IPS-18a (cell line): ENCODE results near the gene FOXP1.
"Not testable (repeated sequence)": the region's sequence is repeated elsewhere in the genome, so short reads cannot be mapped to it uniquely, and the experiment has no call there.

Experiments used
- H3K27ac ChIP-seq: one replicate; pipeline ENCODE4 v1.5.1; 2013; ENCODE audit warnings: low read length
- H3K27me3 ChIP-seq: one replicate; pipeline ENCODE4 v1.6.1; 2013; ENCODE audit warnings: mild to moderate bottlenecking, low read length; ENCODE audit not compliant: control insufficient read depth, insufficient read depth
- H3K36me3 ChIP-seq: one replicate; pipeline ENCODE4 v1.6.1; 2013; ENCODE audit warnings: low read depth, low read length; ENCODE audit not compliant: control insufficient read depth
- H3K4me1 ChIP-seq: one replicate; pipeline ENCODE4 v1.6.1; 2013; ENCODE audit warnings: low read depth, low read length; ENCODE audit not compliant: control insufficient read depth
- H3K4me3 ChIP-seq: one replicate; pipeline ENCODE4 v1.5.1; 2013; ENCODE audit warnings: low read length
- H3K9ac ChIP-seq: one replicate; pipeline ENCODE4 v1.6.1; 2013; ENCODE audit warnings: mild to moderate bottlenecking, low read length, moderate library complexity
- H3K9me3 ChIP-seq: one replicate; pipeline ENCODE4 v1.6.1; 2013; ENCODE audit warnings: low read depth, low read length; ENCODE audit not compliant: control insufficient read depth

FOXP1 gene

DNA sequence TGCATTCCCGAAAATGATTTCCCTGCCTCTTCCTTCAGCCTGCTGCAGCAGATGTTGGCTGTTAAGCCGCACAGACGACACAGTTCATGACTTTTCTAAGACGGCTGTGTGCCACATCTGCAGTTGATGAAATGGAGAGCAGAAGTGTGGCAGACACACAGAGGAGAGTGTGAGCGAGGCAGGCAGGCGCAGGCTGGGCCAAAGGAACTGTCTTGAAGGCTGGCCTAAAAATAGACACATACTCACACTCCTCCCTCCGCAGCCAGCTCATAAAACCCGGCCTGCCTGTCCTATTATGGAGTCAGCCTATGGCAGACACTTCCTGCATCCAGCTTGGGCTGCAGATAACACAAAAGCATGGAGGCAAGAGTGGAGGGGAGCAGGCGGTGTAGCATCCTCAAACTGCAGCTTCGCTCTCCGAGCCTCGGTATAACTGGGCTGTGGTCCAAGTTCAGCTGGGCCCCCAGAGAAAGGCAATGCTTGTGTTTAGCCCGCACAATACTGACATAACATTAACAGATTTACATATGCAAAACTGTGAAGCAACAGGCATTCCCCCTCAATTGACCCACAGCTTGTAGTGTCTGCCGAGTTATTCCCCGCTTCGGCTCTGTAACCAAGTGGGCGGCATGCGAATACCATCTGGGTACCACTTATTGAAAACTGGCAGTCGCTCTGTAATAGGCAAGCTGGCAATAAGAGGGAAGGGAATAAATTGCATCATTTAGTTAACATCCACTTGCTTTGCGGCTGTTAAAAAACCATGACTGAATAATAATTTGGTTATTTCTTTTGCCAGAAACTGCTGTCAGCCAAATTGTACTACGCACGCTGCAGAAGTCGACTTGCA lies 40.8 kb downstream of the FOXP1 start:
- H3K9me3 ChIP-seq, result no peaks in the 10 kb centered on the region
- H3K36me3 ChIP-seq, result no peaks in the 10 kb centered on the region
- H3K27ac ChIP-seq, result no peak overlapping the region
- no peaks in the 10 kb centered on the region for H3K27me3 ChIP-seq
- no peak overlapping the region for H3K9ac ChIP-seq
- no peak overlapping the region for H3K4me3 ChIP-seq
- H3K4me1 ChIP-seq, result peaks cover 11% of the 10 kb centered on the region

DNA sequence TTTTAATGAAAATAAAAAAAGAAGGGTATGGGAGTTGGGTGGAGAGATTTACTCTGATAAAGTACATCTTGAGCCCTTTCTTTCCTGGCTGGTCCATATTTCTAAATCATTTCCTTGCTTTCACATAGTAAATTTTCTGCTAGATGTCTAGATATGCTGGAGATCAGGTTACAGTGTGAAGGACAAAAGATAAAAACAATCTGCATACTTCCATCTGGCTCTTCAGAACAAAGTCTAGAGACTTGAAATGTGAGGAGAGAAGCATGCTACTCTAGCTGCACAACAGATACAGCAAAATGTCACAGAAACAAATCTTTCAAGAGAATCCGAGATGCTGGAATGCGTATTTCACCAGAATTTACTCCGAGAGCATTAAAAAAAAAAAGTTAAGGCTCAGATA lies 42.2 kb downstream of the FOXP1 start:
- H3K9ac ChIP-seq, result no peak overlapping the region
- H3K27ac ChIP-seq, result no peak overlapping the region
- H3K27me3 ChIP-seq, result no peaks in the 10 kb centered on the region
- peaks cover 11% of the 10 kb centered on the region for H3K4me1 ChIP-seq
- H3K9me3 ChIP-seq, result no peaks in the 10 kb centered on the region
- no peak overlapping the region for H3K4me3 ChIP-seq
- no peaks in the 10 kb centered on the region for H3K36me3 ChIP-seq

DNA sequence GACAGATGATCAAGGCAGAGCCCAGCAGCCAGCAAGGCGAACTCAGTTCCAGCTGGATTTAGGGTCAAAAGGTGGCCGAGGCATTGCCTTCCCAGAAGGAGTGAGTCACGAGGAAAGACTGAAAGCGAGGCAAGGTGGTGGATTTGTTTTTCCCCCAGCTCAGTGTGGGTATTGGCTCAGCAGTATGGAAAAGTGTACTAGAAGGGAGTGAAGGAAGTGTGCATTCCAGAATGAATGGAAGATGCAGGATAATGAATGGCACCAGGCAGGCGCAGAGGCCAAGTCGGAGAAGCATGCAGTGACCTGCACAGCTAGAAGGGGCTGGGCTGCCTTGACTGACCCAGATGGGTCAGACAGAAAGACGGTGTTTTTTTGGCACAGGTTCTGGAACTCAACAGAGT lies 46.3 kb downstream of the FOXP1 start:
- H3K4me1 ChIP-seq, result peaks cover 4% of the 10 kb centered on the region
- no peak overlapping the region for H3K9ac ChIP-seq
- H3K27ac ChIP-seq, result no peak overlapping the region
- no peak overlapping the region for H3K4me3 ChIP-seq
- H3K36me3 ChIP-seq, result no peaks in the 10 kb centered on the region
- H3K27me3 ChIP-seq, result no peaks in the 10 kb centered on the region
- no peaks in the 10 kb centered on the region for H3K9me3 ChIP-seq

DNA sequence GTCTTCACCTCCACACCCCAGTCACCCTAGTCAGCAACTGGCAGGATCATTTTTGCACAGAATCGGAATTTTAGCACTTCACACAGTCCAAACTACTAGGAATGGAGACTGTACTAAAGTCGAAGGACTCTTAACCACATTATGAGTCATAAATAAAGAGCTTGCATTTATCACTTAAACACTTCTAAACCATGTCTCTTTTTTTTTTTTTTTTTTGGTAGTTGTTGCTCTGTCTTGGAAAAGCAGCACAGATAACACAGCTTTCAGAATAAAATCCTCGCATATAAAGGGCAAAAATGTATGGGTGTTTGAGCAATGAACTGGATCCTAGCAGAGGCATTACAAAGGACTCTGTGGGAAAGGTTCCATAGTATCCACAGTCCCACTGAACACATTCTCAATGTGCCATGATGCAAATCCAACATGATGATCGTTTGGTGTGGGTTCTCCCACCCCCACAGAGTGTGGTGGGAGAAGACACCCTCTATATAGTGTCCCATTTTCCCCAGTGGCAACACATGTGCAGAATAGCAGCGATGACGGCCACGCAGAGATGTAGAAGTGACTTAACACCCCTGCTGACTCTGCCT lies 47.1 kb downstream of the FOXP1 start:
- Histone ChIP-seq H3K9ac (no peak overlapping the region), H3K9me3 (no peaks in the 10 kb centered on the region), H3K27me3 (no peaks in the 10 kb centered on the region), H3K4me3 (no peak overlapping the region), H3K27ac (no peak overlapping the region), H3K36me3 (no peaks in the 10 kb centered on the region), H3K4me1 (peaks cover 5% of the 10 kb centered on the region)

DNA sequence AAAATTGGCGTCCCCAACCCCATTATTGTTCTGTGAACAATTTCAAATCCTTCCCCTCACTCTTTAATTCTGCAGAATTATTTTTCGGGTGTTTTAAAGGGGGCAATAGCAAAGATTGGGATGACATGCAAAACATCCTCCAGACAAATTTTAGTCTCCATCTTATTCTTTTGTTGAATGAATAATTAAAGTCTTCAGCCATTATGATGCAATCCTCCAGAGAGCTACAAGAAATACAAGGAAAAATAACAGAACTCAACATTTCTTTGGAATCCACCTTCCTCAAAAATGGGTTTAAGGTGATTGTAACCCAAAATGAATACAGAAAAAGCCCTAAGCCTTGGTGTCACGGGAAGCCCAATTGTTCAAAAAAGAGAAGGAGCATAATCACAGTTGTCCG lies 49.9 kb downstream of the FOXP1 start:
- no peaks in the 10 kb centered on the region for H3K9me3 ChIP-seq
- no peaks in the 10 kb centered on the region for H3K27me3 ChIP-seq
- H3K36me3 ChIP-seq, result no peaks in the 10 kb centered on the region
- no peak overlapping the region for H3K9ac ChIP-seq
- no peak overlapping the region for H3K4me3 ChIP-seq
- H3K27ac ChIP-seq, result no peak overlapping the region
- peaks cover 12% of the 10 kb centered on the region for H3K4me1 ChIP-seq

DNA sequence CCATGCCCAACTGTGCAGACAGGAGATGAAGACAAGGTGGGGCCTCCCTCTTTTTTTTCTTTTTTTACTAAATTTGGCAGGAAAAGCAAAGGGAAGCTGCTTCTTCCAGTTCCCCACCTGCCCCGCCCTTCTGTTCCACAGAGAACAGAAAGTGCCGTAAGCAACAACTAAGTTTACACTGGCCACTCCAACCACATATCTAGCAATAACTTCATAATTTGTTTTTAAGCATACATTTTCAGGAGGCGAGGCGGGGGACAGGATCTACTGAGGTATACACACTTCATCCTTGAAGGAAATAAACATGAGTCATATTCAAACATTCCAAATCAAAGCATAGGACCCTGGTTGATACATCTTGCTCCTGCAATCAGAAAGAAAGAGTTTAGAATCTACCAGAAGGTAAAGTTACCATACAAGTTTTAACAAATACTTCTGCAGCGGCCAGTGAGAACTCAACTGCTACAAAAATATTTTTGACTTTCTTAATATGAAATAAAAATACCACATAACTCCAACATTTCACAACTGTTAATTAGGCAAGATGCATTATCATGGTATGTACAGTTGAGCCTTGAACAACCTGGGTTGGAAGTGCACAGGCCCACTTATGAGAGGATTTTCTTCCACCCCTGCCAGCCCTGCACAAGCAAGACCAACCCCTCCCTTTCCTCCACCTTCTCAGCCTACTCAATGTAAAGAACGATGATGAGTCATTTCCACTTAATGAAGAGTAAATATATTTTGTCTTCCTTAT lies 50.7 kb downstream of the FOXP1 start:
- no peaks in the 10 kb centered on the region for H3K9me3 ChIP-seq
- no peak overlapping the region for H3K27ac ChIP-seq
- no peak overlapping the region for H3K4me3 ChIP-seq
- no peaks in the 10 kb centered on the region for H3K27me3 ChIP-seq
- no peaks in the 10 kb centered on the region for H3K36me3 ChIP-seq
- no peak overlapping the region for H3K9ac ChIP-seq
- peaks cover 12% of the 10 kb centered on the region for H3K4me1 ChIP-seq

DNA sequence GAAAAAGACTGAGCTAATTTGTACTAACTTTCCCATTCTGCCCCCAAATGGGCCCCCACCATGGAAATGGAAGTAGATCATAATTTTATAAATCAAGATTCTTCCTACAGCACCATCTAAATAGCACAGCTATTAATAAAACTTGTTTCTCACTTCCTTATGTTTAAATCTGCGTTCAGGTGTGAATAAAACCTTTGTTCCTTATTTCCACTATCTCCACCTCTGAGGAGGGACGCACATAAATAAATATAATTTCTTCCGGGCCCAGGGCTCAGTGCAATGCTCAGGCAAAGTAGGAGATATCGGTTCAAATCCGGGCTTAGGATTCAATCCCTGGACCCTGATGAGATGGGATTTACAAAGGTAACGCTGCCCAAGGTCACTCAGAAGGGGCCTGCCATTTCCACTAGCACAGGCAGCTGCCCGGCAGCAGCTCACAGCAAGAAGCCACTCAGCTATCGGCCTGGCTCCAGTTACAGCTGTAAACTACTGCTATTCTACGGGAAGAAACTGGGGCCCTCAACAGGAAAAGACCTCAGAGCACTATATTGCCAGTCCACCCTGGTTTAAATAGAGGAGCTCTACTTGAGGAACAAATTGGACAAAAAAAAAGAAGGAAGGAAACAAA lies 52.5 kb downstream of the FOXP1 start:
- Histone ChIP-seq H3K4me1 (peaks cover 12% of the 10 kb centered on the region), H3K9ac (no peak overlapping the region), H3K4me3 (no peak overlapping the region)

DNA sequence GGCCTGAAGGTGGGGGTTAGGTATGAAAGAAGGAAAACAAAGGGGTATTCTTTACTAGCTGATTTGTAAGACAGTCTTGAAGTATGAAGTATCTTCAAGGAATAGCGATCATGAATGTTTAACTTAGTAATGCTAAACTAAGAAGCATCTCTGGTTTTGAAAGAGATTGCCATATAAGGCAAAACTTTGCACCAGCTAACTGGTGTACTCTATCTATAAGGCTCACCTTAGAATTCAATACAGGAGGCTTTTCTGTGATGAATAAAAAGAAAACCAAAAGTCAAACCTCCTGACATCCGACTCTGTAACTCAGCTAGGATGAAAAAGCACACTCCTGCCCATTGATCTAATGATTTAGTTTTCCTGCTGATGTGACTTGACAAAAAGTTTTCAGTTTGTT lies 54.7 kb downstream of the FOXP1 start:
- no peak overlapping the region for H3K4me3 ChIP-seq

More for the DNA sequence above, 52.5 kb downstream of the FOXP1 start:
- no peaks in the 10 kb centered on the region for H3K9me3 ChIP-seq
- H3K36me3 ChIP-seq, result no peaks in the 10 kb centered on the region
- no peak overlapping the region for H3K27ac ChIP-seq
- H3K27me3 ChIP-seq, result no peaks in the 10 kb centered on the region

DNA sequence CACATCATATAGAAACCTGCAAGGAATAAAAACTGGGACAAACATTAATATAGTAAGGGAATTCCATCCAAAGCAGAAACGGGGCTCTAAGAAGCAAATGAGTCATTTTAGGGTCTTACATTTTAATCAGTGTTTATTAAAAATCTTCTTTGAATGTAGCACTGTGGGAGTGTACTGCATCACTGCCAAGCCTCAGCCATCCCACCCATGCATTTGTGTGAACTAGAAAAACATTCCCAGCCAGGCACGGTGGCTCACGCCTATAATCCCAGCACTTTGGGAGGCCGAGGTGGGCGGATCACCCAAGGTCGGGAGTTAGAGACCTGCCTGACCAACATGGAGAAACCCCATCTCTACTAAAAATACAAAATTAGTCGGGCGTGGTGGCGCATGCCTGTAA lies 57.1 kb downstream of the FOXP1 start:
- H3K4me3 ChIP-seq, H3K36me3 ChIP-seq, H3K9me3 ChIP-seq, H3K4me1 ChIP-seq, H3K27ac ChIP-seq, H3K27me3 ChIP-seq, H3K9ac ChIP-seq: not testable (repeated sequence)

More for the DNA sequence above, 54.7 kb downstream of the FOXP1 start:
- no peaks in the 10 kb centered on the region for H3K36me3 ChIP-seq
- no peak overlapping the region for H3K9ac ChIP-seq
- H3K4me1 ChIP-seq, result peaks cover 12% of the 10 kb centered on the region
- no peak overlapping the region for H3K27ac ChIP-seq
- H3K27me3 ChIP-seq, result no peaks in the 10 kb centered on the region
- no peaks in the 10 kb centered on the region for H3K9me3 ChIP-seq

DNA sequence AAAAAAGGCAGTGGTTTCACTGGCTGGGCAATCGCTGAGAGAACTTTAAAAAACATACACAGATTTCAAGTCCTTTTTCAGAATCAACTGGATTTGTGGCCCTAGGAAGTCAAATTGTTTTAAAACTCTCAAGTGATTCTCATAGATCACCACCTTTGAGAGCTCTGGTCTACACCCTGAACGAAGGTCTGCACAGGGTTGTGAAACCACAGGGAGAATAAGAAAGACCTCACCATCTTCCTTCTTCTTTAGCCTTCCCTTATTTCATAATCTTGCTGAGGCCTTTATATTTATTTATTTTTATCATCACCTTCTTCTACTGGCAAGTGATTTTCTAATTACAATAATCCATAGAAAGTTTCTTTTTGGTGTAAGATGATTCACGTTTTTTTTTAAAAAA lies 58.1 kb downstream of the FOXP1 start:
- Histone ChIP-seq H3K4me1 (peaks cover 6% of the 10 kb centered on the region), H3K27me3 (no peaks in the 10 kb centered on the region), H3K9me3 (no peaks in the 10 kb centered on the region), H3K27ac (no peak overlapping the region), H3K9ac (no peak overlapping the region), H3K36me3 (no peaks in the 10 kb centered on the region), H3K4me3 (no peak overlapping the region)

DNA sequence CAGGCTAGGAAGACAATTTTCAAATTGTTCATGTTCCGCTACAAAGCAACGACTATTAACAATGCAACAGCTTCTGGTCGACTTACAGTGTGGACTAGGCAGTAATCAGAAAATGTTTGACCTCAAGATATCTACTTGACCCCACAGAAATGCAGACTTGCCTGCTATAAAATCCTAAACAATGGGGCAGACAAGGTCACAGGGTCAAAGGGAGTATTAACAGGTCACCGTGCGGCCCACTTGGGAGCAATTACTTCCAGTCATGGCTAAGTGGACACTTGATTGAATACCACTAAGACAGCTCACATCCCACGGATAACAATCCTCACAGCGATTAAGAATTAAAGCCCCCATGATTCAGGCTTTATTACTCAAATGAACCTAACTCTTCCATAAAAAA lies 58.9 kb downstream of the FOXP1 start:
- no peaks in the 10 kb centered on the region for H3K36me3 ChIP-seq
- H3K4me3 ChIP-seq, result no peak overlapping the region
- peaks cover 14% of the 10 kb centered on the region for H3K4me1 ChIP-seq
- H3K27ac ChIP-seq, result no peak overlapping the region
- no peaks in the 10 kb centered on the region for H3K27me3 ChIP-seq
- no peaks in the 10 kb centered on the region for H3K9me3 ChIP-seq
- H3K9ac ChIP-seq, result no peak overlapping the region
